Measurements from ENCODE around the gene IFI27L2.

Gene IFI27L2

DNA sequence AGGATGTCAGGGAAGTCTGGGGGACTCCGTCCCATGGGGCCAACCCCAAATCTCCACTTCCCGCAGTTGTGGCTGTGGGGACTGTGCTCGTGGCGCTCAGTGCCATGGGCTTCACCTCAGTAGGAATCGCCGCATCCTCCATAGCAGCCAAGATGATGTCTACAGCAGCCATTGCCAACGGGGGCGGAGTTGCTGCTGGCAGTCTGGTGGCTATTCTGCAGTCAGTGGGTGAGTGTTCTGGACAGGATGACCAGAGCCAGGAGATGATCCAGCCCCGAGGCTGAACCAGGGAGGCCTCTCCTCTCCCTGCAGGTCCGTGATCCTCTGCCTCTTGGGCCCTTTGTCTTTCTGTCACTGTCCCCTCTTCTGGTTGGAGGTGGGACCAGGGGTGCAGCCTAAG lies 27.7 kb downstream of the IFI27L2 start:
- no peak for TF ChIP-seq CTCF (IDR thresholded peaks at IDR 0.05)
- H3K27ac ChIP-seq, result no peak overlapping the region

DNA sequence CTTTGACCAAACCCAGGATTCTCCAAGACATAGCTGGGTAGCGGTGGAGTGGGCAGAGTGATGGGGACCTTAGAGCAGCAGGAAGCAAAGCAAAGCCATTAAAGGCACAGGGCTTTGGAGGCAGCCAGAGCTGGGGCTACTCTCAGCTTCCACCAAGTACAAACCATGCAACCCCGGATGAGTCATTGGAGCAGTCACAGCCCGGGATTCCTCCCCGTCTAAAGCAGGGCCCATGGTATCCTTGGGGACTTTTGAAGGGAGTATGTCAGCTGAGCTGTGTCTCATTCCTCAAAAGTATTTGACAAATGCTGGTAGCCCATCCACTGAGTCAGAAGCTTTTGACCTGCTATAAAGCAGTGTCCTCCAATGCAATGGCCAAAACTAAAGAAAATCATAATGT lies 28.6 kb downstream of the IFI27L2 start:
- Histone ChIP-seq H3K27ac (no peak overlapping the region), H3K9me3 (no peaks in the 10 kb centered on the region), H3K27me3 (no peaks in the 10 kb centered on the region), H3K4me3 (ENCODE audit: low read depth in 1 of 2, low read length in 1 of 2) (no peak overlapping the region), H3K4me1 (ENCODE audit: control insufficient read depth in 1 of 2, insufficient read depth in 1 of 2, low read depth in 1 of 2, low read length in 1 of 2) (no peaks in the 10 kb centered on the region), H3K36me3 (no peaks in the 10 kb centered on the region)
- no peak for TF ChIP-seq CTCF (IDR thresholded peaks at IDR 0.05)

More for the DNA sequence above, 27.7 kb downstream of the IFI27L2 start:
- Histone ChIP-seq H3K4me1 (ENCODE audit: control insufficient read depth in 1 of 2, insufficient read depth in 1 of 2, low read depth in 1 of 2, low read length in 1 of 2) (no peaks in the 10 kb centered on the region), H3K36me3 (no peaks in the 10 kb centered on the region), H3K4me3 (ENCODE audit: low read depth in 1 of 2, low read length in 1 of 2) (no peak overlapping the region), H3K27me3 (no peaks in the 10 kb centered on the region), H3K9me3 (no peaks in the 10 kb centered on the region)

DNA sequence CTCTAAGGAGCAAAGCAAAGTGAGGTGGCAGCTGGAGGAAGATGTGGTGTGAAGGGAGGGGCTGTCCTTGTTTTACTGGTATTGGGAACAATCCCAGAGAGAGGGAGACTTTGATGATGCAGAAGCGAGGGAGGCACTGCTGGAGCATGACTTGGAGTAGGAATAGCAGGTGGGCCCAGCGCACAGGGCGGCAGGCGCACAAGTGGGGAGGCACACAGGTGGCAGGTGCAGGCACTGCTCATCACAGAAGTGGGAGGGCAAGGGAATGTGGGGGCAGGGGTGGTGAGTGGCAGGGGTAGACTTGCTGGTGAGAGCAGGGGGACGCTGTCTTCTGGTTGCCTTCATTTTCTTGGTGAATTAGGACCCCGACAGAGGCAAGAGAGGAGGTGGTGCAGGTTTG lies 30.4 kb downstream of the IFI27L2 start:
- Histone ChIP-seq H3K27ac (no peak overlapping the region), H3K27me3 (no peaks in the 10 kb centered on the region), H3K4me1 (ENCODE audit: control insufficient read depth in 1 of 2, insufficient read depth in 1 of 2, low read depth in 1 of 2, low read length in 1 of 2) (no peaks in the 10 kb centered on the region), H3K4me3 (ENCODE audit: low read depth in 1 of 2, low read length in 1 of 2) (no peak overlapping the region), H3K9me3 (no peaks in the 10 kb centered on the region), H3K36me3 (no peaks in the 10 kb centered on the region)
- no peak for TF ChIP-seq CTCF (IDR thresholded peaks at IDR 0.05)

GRCh38 chr14:94098326-94098992 lies 30.9 kb downstream of the IFI27L2 start:
- H3K27ac ChIP-seq, result no peak overlapping the region
- no peak overlapping the region for H3K4me3 ChIP-seq (ENCODE audit: low read depth in 1 of 2, low read length in 1 of 2)
- H3K4me1 ChIP-seq (ENCODE audit: control insufficient read depth in 1 of 2, insufficient read depth in 1 of 2, low read depth in 1 of 2, low read length in 1 of 2), result no peaks in the 10 kb centered on the region
- H3K36me3 ChIP-seq, result no peaks in the 10 kb centered on the region
- no peaks in the 10 kb centered on the region for H3K9me3 ChIP-seq
- no peak for TF ChIP-seq CTCF (IDR thresholded peaks at IDR 0.05)
- H3K27me3 ChIP-seq, result no peaks in the 10 kb centered on the region

DNA sequence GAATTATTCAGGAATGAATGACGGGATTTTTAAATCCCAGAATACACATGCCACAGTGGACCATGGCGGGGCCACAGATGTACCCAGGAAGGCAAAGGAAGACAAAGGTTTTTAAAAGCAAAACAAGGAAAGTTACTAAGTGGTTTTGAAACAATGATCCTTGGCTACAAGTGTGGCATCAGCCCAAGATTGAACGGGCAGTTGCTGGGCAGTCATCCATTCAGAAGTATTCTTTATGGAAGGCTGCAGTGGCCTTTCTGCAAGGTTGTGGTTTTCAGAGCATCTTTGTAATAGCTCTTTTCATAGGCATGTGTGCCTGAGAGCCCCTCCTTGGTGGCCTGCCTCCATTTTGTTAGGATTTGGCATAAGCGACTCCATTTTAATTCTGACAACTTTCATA lies 32.3 kb downstream of the IFI27L2 start:
- H3K4me3 ChIP-seq (ENCODE audit: low read depth in 1 of 2, low read length in 1 of 2), result no peak overlapping the region
- no peaks in the 10 kb centered on the region for H3K9me3 ChIP-seq
- H3K36me3 ChIP-seq, result no peaks in the 10 kb centered on the region
- TF ChIP-seq CTCF (IDR thresholded peaks at IDR 0.05), result no peak
- no peak overlapping the region for H3K27ac ChIP-seq
- H3K4me1 ChIP-seq (ENCODE audit: control insufficient read depth in 1 of 2, insufficient read depth in 1 of 2, low read depth in 1 of 2, low read length in 1 of 2), result no peaks in the 10 kb centered on the region
- H3K27me3 ChIP-seq, result no peaks in the 10 kb centered on the region
